Lung microvascular endothelial cell (primary cell): ENCODE measurements around the gene LMNTD2. TPM values are rescaled to one million over a fixed set of nuclear protein-coding genes. Genes with fewer than 3 reads are reported as not detected.

ENCODE experiments used
- DNase-seq, 2 donors: peaks; one replicate each; pipeline versions ENCODE4 v3.0.0 to v3.0.0-alpha.2; 2010; ENCODE audit warnings: low read depth in 2 of 2
- total RNA-seq: library from RNA; depleted of rRNA; stranded (reverse); fragments of >200 nt; gene quantifications from 2 replicates; pipeline ENCODE4 v1.2.1, GENCODE V29; 2014

LMNTD2 gene
- total RNA-seq, 1 donor from 2014 or later = 1.4 TPM

DNA sequence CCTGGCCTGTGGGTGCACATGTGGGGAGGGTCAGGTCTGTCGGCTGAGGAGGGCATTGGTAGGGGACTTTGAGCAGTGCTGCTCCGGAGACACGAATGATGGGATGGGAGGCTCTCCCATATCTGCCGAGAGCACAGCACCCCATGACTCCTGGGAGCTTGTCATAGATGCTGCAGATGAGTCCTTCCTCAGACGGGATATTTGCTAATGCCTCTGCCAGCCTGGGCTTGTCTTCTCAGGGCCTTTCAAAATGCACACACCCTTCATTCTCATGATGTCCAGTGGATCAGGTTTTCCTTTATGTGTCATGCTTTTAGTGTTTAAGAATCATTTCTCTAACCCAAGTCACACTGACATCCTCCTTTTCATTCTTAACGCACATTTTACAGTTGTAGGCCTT lies 45.4 kb downstream of the LMNTD2 start:
- no peak for DNase-seq

DNA sequence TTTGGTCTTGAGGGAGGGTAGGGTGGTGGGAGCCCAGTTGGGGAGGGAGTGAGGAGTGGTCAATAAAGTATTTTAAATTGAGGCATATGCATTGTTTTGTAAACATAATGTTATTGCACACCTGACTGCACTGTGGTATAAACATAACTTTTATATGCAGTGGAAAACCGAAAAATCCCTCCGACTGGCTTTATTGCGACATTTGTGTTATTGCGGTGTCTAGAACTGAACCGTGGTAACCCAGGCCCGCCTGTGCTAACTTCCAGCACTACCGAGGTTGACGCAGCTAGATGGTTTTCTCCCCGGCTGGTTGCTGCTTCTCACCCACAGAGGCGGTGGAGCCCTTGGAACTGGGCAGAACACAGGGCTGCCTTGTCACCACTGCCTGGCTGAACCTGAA lies 45.9 kb downstream of the LMNTD2 start:
- DNase-seq = no peak

DNA sequence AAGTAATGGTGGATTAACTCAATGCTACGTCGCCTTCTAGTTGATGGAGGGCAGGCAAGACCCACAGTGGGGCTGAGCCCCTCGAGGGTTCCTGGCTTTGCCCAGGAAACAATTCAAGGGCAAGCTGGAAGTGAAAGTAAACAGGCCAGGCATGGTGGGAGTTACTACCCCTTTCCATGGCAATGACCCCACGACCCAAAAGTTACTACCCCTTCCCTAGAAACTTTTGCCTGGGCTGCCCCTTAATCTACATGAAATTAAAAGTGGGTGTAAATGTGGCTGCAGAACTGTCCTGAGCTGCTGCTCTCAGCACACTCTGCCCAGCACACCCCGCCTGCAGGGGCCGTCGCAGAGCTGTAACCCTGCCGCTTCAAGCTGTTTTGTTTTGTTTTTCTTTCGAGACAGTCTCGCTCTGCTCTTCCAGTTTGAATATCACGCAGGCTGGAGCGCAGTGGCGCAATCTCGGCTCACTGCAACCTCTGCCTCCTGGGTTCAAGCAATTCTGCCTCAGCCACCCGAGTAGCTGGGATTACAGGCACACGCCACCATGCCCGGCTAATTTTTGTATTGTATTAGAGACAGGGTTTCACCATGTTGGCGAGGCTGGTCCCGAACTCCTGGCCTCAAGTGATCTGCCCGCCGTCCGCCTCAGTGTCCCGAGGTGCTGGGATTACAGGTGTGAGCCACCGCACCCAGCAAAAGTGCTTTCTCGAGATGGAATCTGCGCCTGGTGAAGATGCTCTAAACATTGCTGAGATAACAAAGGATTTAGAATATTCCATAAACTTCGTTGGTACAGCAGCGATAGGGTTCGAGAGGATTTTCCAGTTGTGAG lies 47.6 kb downstream of the LMNTD2 start:
- no peak for DNase-seq

- no peak for DNase-seq
Measured at GRCh38 chr11:508956-509355, 51.6 kb downstream of the LMNTD2 start.

DNA sequence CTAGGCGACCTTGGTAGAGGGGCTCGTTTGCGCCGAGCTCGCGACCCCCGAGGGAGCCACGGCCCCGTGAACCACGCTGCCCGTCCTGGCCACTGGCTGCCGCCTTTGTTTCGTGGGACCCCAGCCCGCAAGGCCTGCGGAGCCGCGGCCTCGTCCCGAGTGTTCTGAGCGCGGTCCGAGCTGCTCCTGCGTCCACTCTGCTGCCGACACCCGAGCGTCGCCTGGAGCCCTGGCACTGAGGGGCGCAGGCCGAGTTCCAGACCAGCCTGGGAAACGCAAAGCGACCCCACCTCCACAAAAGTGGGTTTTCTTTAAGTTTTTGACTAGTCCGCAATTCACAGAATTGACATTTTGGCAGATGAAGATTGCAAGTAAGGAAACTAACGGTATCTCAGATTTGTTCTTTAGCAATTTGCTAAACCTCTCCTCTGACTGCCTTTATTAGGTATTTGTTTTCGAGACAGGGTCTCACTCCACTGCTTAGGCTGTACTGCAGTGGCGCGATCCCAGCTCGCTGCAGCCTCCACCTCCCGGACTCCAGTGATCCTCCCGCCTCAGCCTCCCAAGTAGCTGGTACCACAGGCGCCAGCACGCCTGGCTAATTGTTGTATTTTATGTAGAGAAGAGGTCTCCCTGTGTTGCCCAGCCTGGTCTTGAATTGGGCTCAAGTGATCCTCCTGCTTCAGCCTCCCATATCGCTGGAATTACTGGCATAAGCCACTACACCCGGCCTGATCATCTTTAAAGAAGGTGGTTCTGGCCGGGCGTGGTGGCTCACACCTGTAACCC lies 52.6 kb downstream of the LMNTD2 start:
- peak in 1 of 2 donors; percentile 30 for DNase-seq

DNA sequence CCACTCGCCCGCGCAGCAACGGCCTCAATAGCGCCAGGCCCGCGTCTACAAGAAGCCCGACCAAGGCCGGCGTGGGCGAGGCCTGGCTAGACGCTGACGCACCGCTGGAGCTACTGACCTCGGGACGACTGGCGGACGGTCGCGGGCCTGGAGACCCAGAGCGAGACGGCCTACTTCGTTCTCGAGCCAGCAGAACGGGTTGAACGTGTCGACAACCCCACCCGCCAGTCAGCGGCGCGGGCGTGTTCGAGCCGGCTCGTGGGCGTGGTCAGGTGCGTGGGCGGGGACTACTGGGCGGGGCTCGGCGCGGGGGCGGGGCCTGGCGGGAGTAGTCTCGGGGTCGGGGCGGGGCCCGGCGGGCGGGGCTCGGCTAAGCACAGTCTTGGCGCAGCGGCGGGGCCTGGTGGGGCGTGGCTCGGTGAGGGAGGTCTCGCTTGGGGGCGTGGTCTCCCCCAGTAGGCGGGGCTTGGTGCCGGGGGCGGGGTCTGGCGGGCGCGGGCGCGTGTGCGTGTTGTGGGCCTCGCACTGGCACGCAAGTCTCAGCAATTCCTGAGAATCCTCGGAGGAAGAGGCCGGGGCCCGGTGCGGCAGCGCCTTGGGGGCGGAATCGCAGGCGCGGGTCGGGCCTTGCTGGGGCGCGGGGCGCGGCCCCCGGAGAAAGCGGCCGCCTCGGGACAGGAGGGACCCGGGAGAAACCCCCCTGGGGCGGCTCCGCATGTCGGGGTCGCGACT lies 53.4 kb downstream of the LMNTD2 start, which contains the start of gene RNH1:
RNH1 (minus strand) TSS at position 248 of the 732 bp plus-strand sequence. CDS start 5,080 bp downstream, outside the sequence.
- DNase-seq = peak; percentile 98

DNA sequence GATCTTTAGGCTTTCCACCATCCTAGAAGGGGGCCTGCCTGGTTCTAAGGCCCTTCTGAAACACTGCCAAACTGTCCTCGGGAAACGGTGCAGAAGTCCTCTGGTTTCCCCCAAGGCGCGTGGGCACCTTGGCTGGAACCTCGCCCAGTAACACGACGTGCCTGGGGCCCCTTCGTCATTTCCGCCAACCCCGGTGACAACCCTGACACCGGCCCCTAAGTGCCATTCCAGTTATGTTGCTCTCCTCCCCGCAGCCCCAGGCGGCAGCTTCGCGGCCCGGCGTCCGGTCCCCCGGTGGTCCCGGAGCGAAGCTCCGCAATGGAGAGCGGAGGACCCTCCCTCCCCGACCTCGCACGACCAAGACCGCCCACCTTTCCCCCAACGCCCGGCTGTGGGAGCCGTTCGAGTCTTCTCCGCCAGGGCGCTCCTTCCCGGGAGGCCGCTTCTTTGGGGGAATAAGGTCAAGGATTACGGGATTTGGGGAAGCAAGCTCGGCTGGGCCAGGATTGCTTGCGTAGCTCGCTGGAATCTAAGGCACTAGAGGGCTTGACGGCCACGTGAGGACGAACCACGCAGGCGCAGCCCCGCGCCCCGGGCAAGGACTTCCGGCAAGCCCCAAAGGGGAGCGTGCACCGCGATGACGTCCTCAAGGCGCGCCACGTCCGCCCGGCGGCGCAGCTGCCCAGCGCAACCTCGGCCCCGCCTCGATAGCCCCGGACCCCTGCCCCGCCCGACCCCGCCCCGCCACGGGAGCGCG lies 54.1 kb downstream of the LMNTD2 start:
- DNase-seq = peak; percentile 99

GRCh38 chr11:504994-505344 lies 55.6 kb downstream of the LMNTD2 start:
- DNase-seq = no peak

Other genes starting within 250 kb of the LMNTD2 start
- 0.20 and 0.87 TPM in 2 replicates for gene IFITM1, start 246.7 kb downstream of the LMNTD2 start, total RNA-seq
- gene IFITM3, start 239.9 kb downstream of the LMNTD2 start, total RNA-seq = 37.3 and 51.6 TPM in 2 replicates
- gene B4GALNT4, start 191.2 kb downstream of the LMNTD2 start, total RNA-seq = 0.20 and 0.65 TPM in 2 replicates
- 0.22 and 0.40 TPM in 2 replicates for gene PKP3, start 166.5 kb downstream of the LMNTD2 start, total RNA-seq
- 32.9 and 35.7 TPM in 2 replicates for gene SIGIRR, start 145.7 kb downstream of the LMNTD2 start, total RNA-seq
- gene ANO9, start 118.7 kb downstream of the LMNTD2 start, total RNA-seq = 0.44 and 0.99 TPM in 2 replicates
- 21.8 and 31.7 TPM in 2 replicates for gene PTDSS2, start 110.5 kb downstream of the LMNTD2 start, total RNA-seq
- gene RNH1, start 53.5 kb downstream of the LMNTD2 start, total RNA-seq = 165 and 169 TPM in 2 replicates
- 45.4 and 47.3 TPM in 2 replicates for gene HRAS, start 25.2 kb downstream of the LMNTD2 start, total RNA-seq
- 0.22 and 0.60 TPM in 2 replicates for gene LRRC56, start 23.2 kb downstream of the LMNTD2 start, total RNA-seq
- 13.5 and 18.1 TPM in 2 replicates for gene RASSF7, start 232 bp upstream of the LMNTD2 start, total RNA-seq
- gene PHRF1, start 15.7 kb upstream of the LMNTD2 start, total RNA-seq = 11.6 and 16.9 TPM in 2 replicates
- 7.6 and 10.9 TPM in 2 replicates for gene IRF7, start 55.2 kb upstream of the LMNTD2 start, total RNA-seq
- not detected in 2 replicates for gene CDHR5, start 64.2 kb upstream of the LMNTD2 start, total RNA-seq
- not detected in 2 replicates for gene SCT, start 66.4 kb upstream of the LMNTD2 start, total RNA-seq
- gene DRD4, start 76.5 kb upstream of the LMNTD2 start, total RNA-seq = not detected in 2 replicates
- gene DEAF1, start 134.5 kb upstream of the LMNTD2 start, total RNA-seq = 26.8 and 27.4 TPM in 2 replicates
- gene TMEM80, start 135.1 kb upstream of the LMNTD2 start, total RNA-seq = 4.8 and 8.5 TPM in 2 replicates
- gene EPS8L2, start 145.5 kb upstream of the LMNTD2 start, total RNA-seq = 0.99 and 2.6 TPM in 2 replicates
- gene TALDO1, start 186.7 kb upstream of the LMNTD2 start, total RNA-seq = 86.7 and 121 TPM in 2 replicates
- gene GATD1, start 216.7 kb upstream of the LMNTD2 start, total RNA-seq = 17.0 and 21.4 TPM in 2 replicates
- gene CEND1, start 229.4 kb upstream of the LMNTD2 start, total RNA-seq = under 0.01 TPM in 2 replicates
- gene SLC25A22, start 237.5 kb upstream of the LMNTD2 start, total RNA-seq = 4.1 and 6.3 TPM in 2 replicates
- gene PIDD1, start 244.5 kb upstream of the LMNTD2 start, total RNA-seq = 3.7 and 4.8 TPM in 2 replicates
- 232 and 383 TPM in 2 replicates for gene RPLP2, start 249.2 kb upstream of the LMNTD2 start, total RNA-seq